HG03457 (cell line): Measurements from ENCODE around the gene HDHD3.

Experiments
- ATAC-seq: cut with Tn5 transposase; IDR thresholded peaks from one replicate; pipeline ENCODE4 v1.9.1; 2021; ENCODE audit warnings: moderate number of reproducible peaks; ENCODE audit not compliant: unreplicated experiment

Gene HDHD3

GRCh38 chr9:113340011-113340699 lies 36.6 kb downstream of the HDHD3 start, which contains the start of gene WDR31:
WDR31 (minus strand) TSS chr9:113340275; CDS start chr9:113332022, 8,253 bp downstream.
- ATAC-seq: peak; percentile 97

- no peak for ATAC-seq
These were observed 39.1 kb downstream of the HDHD3 start for GRCh38 chr9:113337714-113338113.

- ATAC-seq: no peak
These were observed 45.0 kb downstream of the HDHD3 start for GRCh38 chr9:113331780-113332179.

GRCh38 chr9:113328045-113328782 lies 48.6 kb downstream of the HDHD3 start:
- no peak for ATAC-seq

GRCh38 chr9:113326230-113326629 lies 50.6 kb downstream of the HDHD3 start:
- no peak for ATAC-seq
